A673 (cell line): ENCODE data around the gene ADARB2. TPM values are rescaled to one million over a fixed set of nuclear protein-coding genes. Genes with fewer than 3 reads are reported as not detected.

Experiments used
- BruUV-seq: library from RNA; stranded (reverse); fragments of 400-500 nt; replicated peaks from 2 replicates; lab custom pipeline; 2021; lab: Mats Ljungman, UMichigan
- CTCF ChIA-PET: fragments of 300-600 bp; sonication (Branson Sonifier 250); formaldehyde crosslinking; loops from one replicate; lab custom pipeline; 2022; ENCODE audit warnings: antibody characterized with exemption; lab: Charles Lee
- POLR2A ChIA-PET: fragments of 300-600 bp; sonication (Branson Sonifier 250); formaldehyde crosslinking; loops from one replicate; lab custom pipeline; 2022; ENCODE audit warnings: antibody characterized with exemption; ENCODE audit not compliant: low non-redundant PET; lab: Charles Lee
- DNase-seq: peaks from one replicate; pipeline ENCODE4 v3.0.0-alpha.2; 2015; ENCODE audit warnings: low spot score
- H3K27ac ChIP-seq: fragments of 200-600 bp; sonication (generic); 2 replicates; pipeline ENCODE4 v1.5.1; 2016; ENCODE audit warnings: mixed run types, low read depth, mild to moderate bottlenecking, mixed read lengths, antibody characterized with exemption, low read length; ENCODE audit not compliant: poor library complexity, severe bottlenecking
- H3K27me3 ChIP-seq: fragments of 200-600 bp; sonication (generic); replicated peaks from 2 replicates; pipeline ENCODE4 v1.6.1; 2017; ENCODE audit warnings: mixed run types, low read depth, mild to moderate bottlenecking, mixed read lengths, antibody characterized with exemption, low read length; ENCODE audit not compliant: insufficient read depth, poor library complexity
- H3K36me3 ChIP-seq: fragments of 200-600 bp; sonication (generic); 2 replicates; pipeline ENCODE4 v1.6.1; 2016; ENCODE audit warnings: mixed run types, mild to moderate bottlenecking, mixed read lengths, antibody characterized with exemption, low read length; ENCODE audit not compliant: insufficient read depth, poor library complexity, severe bottlenecking
- H3K4me1 ChIP-seq: fragments of 200-600 bp; sonication (generic); 2 replicates; pipeline ENCODE4 v1.6.1; 2017; ENCODE audit warnings: mixed run types, mild to moderate bottlenecking, mixed read lengths, antibody characterized with exemption, low read length; ENCODE audit not compliant: insufficient read depth, poor library complexity, severe bottlenecking
- H3K4me3 ChIP-seq: fragments of 200-600 bp; sonication (generic); 2 replicates; pipeline ENCODE4 v1.5.1; 2016; ENCODE audit warnings: low read depth, mixed run types, mild to moderate bottlenecking, mixed read lengths, low read length; ENCODE audit not compliant: poor library complexity, severe bottlenecking
- H3K9me3 ChIP-seq: fragments of 200-600 bp; sonication (generic); 2 replicates; pipeline ENCODE4 v1.6.1; 2016; ENCODE audit warnings: mixed run types, low read depth, mild to moderate bottlenecking, mixed read lengths, antibody characterized with exemption, low read length; ENCODE audit not compliant: poor library complexity, severe bottlenecking
- CTCF ChIP-seq: fragments of 300-800, 200-600 bp; sonication (generic); conservative IDR thresholded peaks from 2 replicates; pipeline ENCODE4 v1.5.1; 2017; ENCODE audit warnings: low read depth, mild to moderate bottlenecking, antibody characterized with exemption, low read length, moderate library complexity, mixed read lengths
- EZH2 ChIP-seq: fragments of 200-600 bp; sonication (generic); IDR thresholded peaks from 2 replicates; pipeline ENCODE4 v1.6.1; 2017; ENCODE audit warnings: borderline replicate concordance, low read depth, mild to moderate bottlenecking, mixed read lengths, antibody characterized with exemption, low read length; ENCODE audit not compliant: poor library complexity, severe bottlenecking
- intact Hi-C: fragments of 100-400 bp; cut with micrococcal nuclease; formaldehyde crosslinking; loops from one replicate; pipeline ENCODE4 v1.10.0; 2022; ENCODE audit not compliant: unreplicated experiment
- total RNA-seq: library from RNA; stranded (reverse); gene quantifications from 2 replicates; pipeline ENCODE4 v1.2.3, GENCODE V29; 2021

Gene ADARB2
- total RNA-seq, 1 experiment from 2014 or later: not detected

GRCh38 chr10:1688531-1688930 is 48.8 kb downstream of the ADARB2 start:
- H3K4me1 ChIP-seq: no peaks in the 10 kb centered on the region
- TF ChIP-seq EZH2: no peak
- no peak for TF ChIP-seq CTCF
- H3K9me3 ChIP-seq: no peaks in the 10 kb centered on the region
- H3K27me3 ChIP-seq: peaks cover 80% of the 10 kb centered on the region
- ChIA-PET CTCF (no interaction called here), POLR2A (no interaction called here)
- intact Hi-C loops: no loop called here
- DNase-seq: no peak
- H3K36me3 ChIP-seq: no peaks in the 10 kb centered on the region
- BruUV-seq: no TSS peak
- H3K27ac ChIP-seq: no peak overlapping the region
- no peak overlapping the region for H3K4me3 ChIP-seq

GRCh38 chr10:1687623-1688150 is 49.6 kb downstream of the ADARB2 start:
- H3K27me3 ChIP-seq: peaks cover 81% of the 10 kb centered on the region
- TF ChIP-seq EZH2: no peak
- TF ChIP-seq CTCF: no peak
- ChIA-PET POLR2A (no interaction called here), CTCF (no interaction called here)
- no TSS peak for BruUV-seq
- no peaks in the 10 kb centered on the region for H3K9me3 ChIP-seq
- no peak for DNase-seq
- intact Hi-C loops: no loop called here
- no peaks in the 10 kb centered on the region for H3K36me3 ChIP-seq
- H3K4me3 ChIP-seq: no peak overlapping the region
- H3K4me1 ChIP-seq: no peaks in the 10 kb centered on the region
- H3K27ac ChIP-seq: no peak overlapping the region

GRCh38 chr10:1687190-1687589 is 50.1 kb downstream of the ADARB2 start:
- Histone ChIP-seq H3K27ac (no peak overlapping the region), H3K36me3 (no peaks in the 10 kb centered on the region), H3K9me3 (no peaks in the 10 kb centered on the region), H3K27me3 (peaks cover 79% of the 10 kb centered on the region), H3K4me1 (no peaks in the 10 kb centered on the region), H3K4me3 (no peak overlapping the region)
- intact Hi-C loops: no loop called here
- ChIA-PET CTCF (no interaction called here), POLR2A (no interaction called here)
- BruUV-seq: no TSS peak
- DNase-seq: peak; percentile 49
- TF ChIP-seq EZH2 (no peak), CTCF (no peak)
